IMR-90 (cell line): ENCODE data around the gene PRKAG2. TPM values are rescaled to one million over a fixed set of nuclear protein-coding genes. Genes with fewer than 3 reads are reported as not detected.

Experiments used
- ATAC-seq: fragments of 200-7000 bp; cut with Tn5 transposase; 2 replicates; pipeline ENCODE4 v1.9.1; 2020; ENCODE audit warnings: low read depth, mild to moderate bottlenecking, moderate library complexity
- BruUV-seq: library from RNA; stranded (reverse); fragments of 400-500 nt; replicated peaks from 2 replicates; lab custom pipeline; 2021; lab: Mats Ljungman, UMichigan
- CTCF ChIA-PET: fragments of 300-600 bp; formaldehyde crosslinking; extraction: SDS; loops from one replicate; lab custom pipeline; 2021; ENCODE audit warnings: antibody characterized with exemption; lab: Yijun Ruan, JAX
- POLR2A ChIA-PET: fragments of 300-600 bp; sonication (Branson Sonifier 250); formaldehyde crosslinking; loops from one replicate; lab custom pipeline; 2022; ENCODE audit warnings: antibody characterized with exemption; ENCODE audit not compliant: unreplicated experiment; lab: Charles Lee
- DNase-seq: peaks from one replicate; pipeline ENCODE4 v3.0.0; 2013
- H2AFZ ChIP-seq: replicated peaks from 2 replicates; pipeline ENCODE3; 2013; ENCODE audit warnings: low read length, mild to moderate bottlenecking; ENCODE audit not compliant: poor library complexity
- H2AK5ac ChIP-seq: 2 replicates; pipeline ENCODE4 v1.6.1; 2013; ENCODE audit warnings: low read depth, low read length, inconsistent platforms
- H2AK9ac ChIP-seq: replicated peaks from 2 replicates; pipeline ENCODE3; 2013; ENCODE audit warnings: mild to moderate bottlenecking, low read depth, low read length, moderate library complexity; ENCODE audit not compliant: poor library complexity
- H2BK120ac ChIP-seq: 2 replicates; pipeline ENCODE4 v1.6.1; 2013; ENCODE audit warnings: low read depth, low read length, inconsistent platforms
- H2BK15ac ChIP-seq: 3 replicates; pipeline ENCODE4 v1.6.1; 2013; ENCODE audit warnings: low read depth, low read length, inconsistent platforms
- H2BK20ac ChIP-seq: 2 replicates; pipeline ENCODE4 v1.6.1; 2013; ENCODE audit warnings: low read depth, mild to moderate bottlenecking, inconsistent platforms, low read length, moderate library complexity
- H2BK5ac ChIP-seq: 2 replicates; pipeline ENCODE4 v1.6.1; 2013; ENCODE audit warnings: mild to moderate bottlenecking, low read depth, low read length, inconsistent platforms; ENCODE audit not compliant: poor library complexity, severe bottlenecking
- H3K14ac ChIP-seq: replicated peaks from 2 replicates; pipeline ENCODE4 v1.6.1; 2013; ENCODE audit warnings: low read depth, low read length, inconsistent platforms
- H3K18ac ChIP-seq: 2 replicates; pipeline ENCODE4 v1.6.1; 2013; ENCODE audit warnings: low read depth, low read length, control low read depth
- H3K23ac ChIP-seq: 2 replicates; pipeline ENCODE4 v1.6.1; 2013; ENCODE audit warnings: low read depth, low read length, inconsistent platforms
- H3K27ac ChIP-seq: 2 replicates; pipeline ENCODE4 v1.5.1; 2013; ENCODE audit warnings: mild to moderate bottlenecking, control low read depth, low read length; ENCODE audit not compliant: insufficient read depth
- H3K27me3 ChIP-seq: 2 replicates; pipeline ENCODE4 v1.6.1; 2013; ENCODE audit warnings: low read length; ENCODE audit not compliant: control insufficient read depth, insufficient read depth
- H3K36me3 ChIP-seq: 2 replicates; pipeline ENCODE4 v1.6.1; 2013; ENCODE audit warnings: low read length, mixed read lengths; ENCODE audit not compliant: control insufficient read depth, insufficient read depth
- H3K4ac ChIP-seq: 2 replicates; pipeline ENCODE4 v1.6.1; 2013; ENCODE audit warnings: low read depth, low read length, inconsistent platforms
- H3K4me1 ChIP-seq: 2 replicates; pipeline ENCODE4 v1.6.1; 2013; ENCODE audit warnings: low read length, mixed read lengths; ENCODE audit not compliant: control insufficient read depth, insufficient read depth
- H3K4me2 ChIP-seq: 2 replicates; pipeline ENCODE4 v1.6.1; 2013; ENCODE audit warnings: low read depth, mild to moderate bottlenecking, control low read depth, low read length, moderate library complexity
- H3K4me3 ChIP-seq: 2 replicates; pipeline ENCODE4 v1.5.1; 2013; ENCODE audit warnings: low read depth, mild to moderate bottlenecking, control low read depth, low read length, moderate library complexity; ENCODE audit not compliant: insufficient read depth
- H3K56ac ChIP-seq: 2 replicates; pipeline ENCODE4 v1.6.1; 2013; ENCODE audit warnings: low read length, inconsistent platforms; ENCODE audit not compliant: insufficient read depth; ENCODE audit errors: extremely low read depth
- H3K79me1 ChIP-seq, 2 experiments: 2 replicates each; pipeline ENCODE4 v1.6.1; 2013; ENCODE audit warnings: low read length in 2 of 2, inconsistent platforms in 1 of 2, low read depth in 1 of 2
- H3K9ac ChIP-seq: 2 replicates; pipeline ENCODE4 v1.6.1; 2013; ENCODE audit warnings: low read depth, low read length, control low read depth
- H3K9me1 ChIP-seq: 2 replicates; pipeline ENCODE4 v1.6.1; 2013; ENCODE audit warnings: low read length, inconsistent platforms; ENCODE audit not compliant: insufficient read depth
- H3K9me3 ChIP-seq: 2 replicates; pipeline ENCODE4 v1.6.1; 2013; ENCODE audit warnings: low read length; ENCODE audit not compliant: control insufficient read depth, insufficient read depth
- H4K20me1 ChIP-seq: 2 replicates; pipeline ENCODE4 v1.6.1; 2013; ENCODE audit warnings: low read length, inconsistent platforms; ENCODE audit not compliant: insufficient read depth
- H4K5ac ChIP-seq: 2 replicates; pipeline ENCODE4 v1.6.1; 2013; ENCODE audit warnings: mild to moderate bottlenecking, low read depth, low read length, control low read depth
- H4K8ac ChIP-seq, 2 experiments: 2 replicates each; pipeline ENCODE4 v1.6.1; 2013; ENCODE audit warnings: low read depth in 2 of 2, low read length in 2 of 2, control low read depth in 1 of 2, inconsistent platforms in 1 of 2
- H4K91ac ChIP-seq: 2 replicates; pipeline ENCODE4 v1.6.1; 2013; ENCODE audit warnings: low read depth, low read length, inconsistent platforms; ENCODE audit not compliant: insufficient read depth
- CHD1 ChIP-seq: IDR thresholded peaks from 2 replicates; pipeline ENCODE4 v1.6.1; 2012; ENCODE audit warnings: low read depth, low read length, improper control_type of control experiment
- CTCF ChIP-seq: conservative IDR thresholded peaks from 2 replicates; pipeline ENCODE4 v1.5.1; 2012; ENCODE audit warnings: mild to moderate bottlenecking, low read depth, low read length, improper control_type of control experiment
- ELK1 ChIP-seq: fragments of 150-350 bp; IDR thresholded peaks from 2 replicates; pipeline ENCODE4 v1.6.1; 2016; ENCODE audit warnings: low read depth, mild to moderate bottlenecking, low read length, moderate library complexity, borderline replicate concordance
- FOS ChIP-seq: fragments of 150-350 bp; IDR thresholded peaks from 2 replicates; pipeline ENCODE4 v1.6.1; 2016; ENCODE audit warnings: low read depth, low read length
- MAZ ChIP-seq: IDR thresholded peaks from 2 replicates; pipeline ENCODE4 v1.6.1; 2012; ENCODE audit warnings: low read depth, mild to moderate bottlenecking, low read length, improper control_type of control experiment, moderate library complexity, borderline replicate concordance
- MXI1 ChIP-seq: IDR thresholded peaks from 2 replicates; pipeline ENCODE4 v1.6.1; 2012; ENCODE audit warnings: low read depth, mild to moderate bottlenecking, low read length, moderate library complexity, borderline replicate concordance
- NFE2L2 ChIP-seq: fragments of 150-350 bp; IDR thresholded peaks from 2 replicates; pipeline ENCODE4 v1.6.1; 2016; ENCODE audit warnings: low read depth, mild to moderate bottlenecking, low read length
- POLR2A ChIP-seq: IDR thresholded peaks from 2 replicates; pipeline ENCODE4 v1.6.1; 2012; ENCODE audit warnings: mild to moderate bottlenecking, low read depth, low read length
- RCOR1 ChIP-seq: IDR thresholded peaks from 2 replicates; pipeline ENCODE4 v1.6.1; 2012; ENCODE audit warnings: mild to moderate bottlenecking, low read length, improper control_type of control experiment; ENCODE audit not compliant: insufficient replicate concordance
- SMC3 ChIP-seq: fragments of 150-350 bp; IDR thresholded peaks from 2 replicates; pipeline ENCODE4 v1.6.1; 2016; ENCODE audit warnings: low read depth, mild to moderate bottlenecking, antibody characterized with exemption, low read length, moderate library complexity
- WGBS, 2 experiments: methylation state at CpG; one replicate each; pipeline versions ENCODE4 v1.1.5 to v1.1.7; 2013; ENCODE audit warnings: missing lambda C conversion rate in 2 of 2; ENCODE audit not compliant: insufficient read length in 1 of 2; ENCODE audit errors: extremely low coverage in 2 of 2; 5-methylcytosine and 5-hydroxymethylcytosine counted together
- dilution Hi-C: fragments of 300-500 bp; cut with HindIII; formaldehyde crosslinking; loops from one replicate; pipeline ENCODE4 v1.14.3; 2018; ENCODE audit warnings: low sequenced_read_pairs; ENCODE audit not compliant: unreplicated experiment
- in situ Hi-C: fragments of 300-500 bp; cut with MboI; formaldehyde crosslinking; loops from 3 replicates; pipeline ENCODE4 v1.14.3; 2019; ENCODE audit warnings: low sequenced_read_pairs, inconsistent platforms, mixed read lengths
- intact Hi-C: fragments of 100-400 bp; cut with micrococcal nuclease; formaldehyde crosslinking; loops from 2 replicates; pipeline ENCODE4 v1.10.0; 2022
- polyA plus RNA-seq, 3 experiments: library from polyadenylated mRNA; depleted of rRNA; stranded (reverse); fragments of >200 nt; gene quantifications; 2 replicates each; pipeline ENCODE4 v1.2.3, GENCODE V29; 2012; ENCODE audit warnings: low replicate concordance in 1 of 3
- total RNA-seq: library from RNA; depleted of rRNA; stranded (reverse); fragments of >200 nt; gene quantifications from 2 replicates; pipeline ENCODE4 v1.2.3, GENCODE V29; 2012

The PRKAG2 gene
- total and polyA plus RNA-seq, 2 of the 4 experiments (the other 2 are of a cell fraction): 15.4 to 21.6 TPM

GRCh38 chr7:151844825-151845200 is 32.1 kb downstream of the PRKAG2 start:
- Histone ChIP-seq H2AFZ (peak overlapping the region; percentile 67), H2BK15ac (no peak overlapping the region), H3K4me1 (no peaks in the 10 kb centered on the region; the same call in 1 of the 2 replicates), H4K5ac (no peak overlapping the region), H2AK9ac (no peak overlapping the region), H3K18ac (no peak overlapping the region), H3K4me3 (no peak overlapping the region), H3K9me3 (no peaks in the 10 kb centered on the region), H3K27ac (no peak overlapping the region), H3K4ac (no peak overlapping the region), H2BK20ac (no peak overlapping the region), H3K36me3 (no peaks in the 10 kb centered on the region), H4K8ac (no peak overlapping the region), H3K9me1 (no peaks in the 10 kb centered on the region), H3K9ac (no peak overlapping the region), H3K14ac (no peak overlapping the region), H3K79me1 (no peaks in the 10 kb centered on the region), H3K23ac (no peak overlapping the region), H3K27me3 (peaks cover 4% of the 10 kb centered on the region; the same call in 1 of the 2 replicates), H3K56ac (no peak overlapping the region), H2AK5ac (no peak overlapping the region), H4K91ac (no peak overlapping the region), H2BK5ac (no peak overlapping the region), H2BK120ac (no peak overlapping the region), H3K4me2 (no peak overlapping the region), H4K20me1 (no peaks in the 10 kb centered on the region)
- BruUV-seq: no TSS peak
- intact Hi-C loops: no loop called here
- ChIA-PET POLR2A (no interaction called here), CTCF (no interaction called here)
- dilution Hi-C loops: no loop called here
- TF ChIP-seq CTCF (no peak), NFE2L2 (no peak), MAZ (no peak), ELK1 (no peak), FOS (no peak), MXI1 (no peak), SMC3 (no peak), CHD1 (no peak), RCOR1 (no peak), POLR2A (no peak)
- in situ Hi-C loops: no loop called here
- DNase-seq: no peak
- ATAC-seq: no peak
- WGBS, 2 experiments: 100% methylated on average over 1 of the region's 13 CpGs; no CpG with 5 or more reads in 1 of the 2 experiments
